Duodenal mucosa (tissue), 2 donors: ENCODE results near the gene ARAF.

Experiments
- H3K27ac ChIP-seq: one replicate; pipeline ENCODE4 v1.7.0; 2013; ENCODE audit warnings: low read depth, low read length
- H3K27me3 ChIP-seq, 2 donors: one replicate each; pipeline ENCODE4 v1.7.0; 2013; ENCODE audit warnings: low read length in 2 of 2, control low read depth in 1 of 2; ENCODE audit not compliant: insufficient read depth in 2 of 2, control insufficient read depth in 1 of 2
- H3K36me3 ChIP-seq, 2 donors: one replicate each; pipeline ENCODE4 v1.7.0; 2013; ENCODE audit warnings: low read length in 2 of 2, control low read depth in 1 of 2; ENCODE audit not compliant: insufficient read depth in 2 of 2, control insufficient read depth in 1 of 2
- H3K4me1 ChIP-seq, 2 donors: one replicate each; pipeline ENCODE4 v1.7.0; 2013; ENCODE audit warnings: low read length in 2 of 2, control low read depth in 1 of 2; ENCODE audit not compliant: insufficient read depth in 2 of 2, control insufficient read depth in 1 of 2
- H3K4me3 ChIP-seq, 2 donors: one replicate each; pipeline ENCODE4 v1.7.0; 2013; ENCODE audit warnings: low read length in 2 of 2, low read depth in 1 of 2
- H3K9ac ChIP-seq, 2 donors: one replicate each; pipeline ENCODE4 v1.7.0; 2013; ENCODE audit warnings: low read length in 2 of 2, low read depth in 1 of 2
- H3K9me3 ChIP-seq, 2 donors: one replicate each; pipeline ENCODE4 v1.7.0; 2013; ENCODE audit warnings: low read length in 2 of 2, control low read depth in 1 of 2; ENCODE audit not compliant: control insufficient read depth in 1 of 2

Gene ARAF

GRCh38 chrX:47574076-47574546 is 13.1 kb downstream of the ARAF start:
- Histone ChIP-seq H3K9me3 (no peaks in the 10 kb centered on the region), H3K36me3 (peaks cover 6 to 24% of the 10 kb centered on the region in 2 donors), H3K27ac (no peak overlapping the region), H3K4me1 (peaks cover 8% of the 10 kb centered on the region in 2 donors), H3K27me3 (no peaks in the 10 kb centered on the region), H3K4me3 (no peak overlapping the region), H3K9ac (no peak overlapping the region)

DNA sequence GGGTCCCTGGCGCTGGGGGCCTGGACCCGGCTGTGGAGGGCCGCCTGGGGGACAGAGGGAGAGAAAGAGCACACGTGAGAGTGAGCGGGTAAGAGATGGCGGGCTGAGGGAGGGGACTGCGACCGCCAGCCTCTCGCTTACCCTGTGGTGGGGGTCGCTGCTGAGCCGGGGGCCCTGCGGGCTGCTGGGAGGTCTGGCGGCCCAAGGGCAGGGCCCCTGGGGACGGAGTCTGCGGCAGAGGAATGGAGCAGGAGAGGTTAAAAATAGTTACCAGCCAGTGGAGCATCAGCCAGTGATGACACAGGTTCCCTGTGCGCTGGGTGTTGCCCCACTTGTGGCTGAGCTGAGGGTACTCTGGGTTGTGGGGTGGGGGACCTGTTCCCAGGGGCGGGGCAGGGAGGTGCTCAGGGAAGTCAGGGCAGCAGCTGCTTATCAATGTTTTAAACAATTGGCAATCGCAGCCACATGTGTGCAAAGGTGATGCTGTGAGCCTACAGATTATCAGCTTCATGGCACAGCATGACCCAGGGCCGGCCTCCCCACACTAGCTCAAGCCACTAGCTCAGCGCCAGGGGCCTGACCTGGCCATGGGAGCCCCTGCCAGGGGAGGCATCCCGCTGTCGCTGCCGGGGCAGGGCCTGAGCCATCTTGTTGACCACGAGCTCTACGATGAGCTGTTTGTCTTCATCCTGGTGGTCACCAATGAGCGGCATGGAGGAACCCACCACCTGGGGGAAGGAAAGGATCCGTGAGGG is 13.7 kb downstream of the ARAF start:
- no peaks in the 10 kb centered on the region for H3K9me3 ChIP-seq
- H3K9ac ChIP-seq, result no peak overlapping the region
- peaks cover 6 to 18% of the 10 kb centered on the region in 2 donors for H3K36me3 ChIP-seq
- H3K4me3 ChIP-seq, result no peak overlapping the region
- no peak overlapping the region for H3K27ac ChIP-seq
- H3K27me3 ChIP-seq, result no peaks in the 10 kb centered on the region
- peaks cover 8 to 10% of the 10 kb centered on the region in 2 donors for H3K4me1 ChIP-seq

DNA sequence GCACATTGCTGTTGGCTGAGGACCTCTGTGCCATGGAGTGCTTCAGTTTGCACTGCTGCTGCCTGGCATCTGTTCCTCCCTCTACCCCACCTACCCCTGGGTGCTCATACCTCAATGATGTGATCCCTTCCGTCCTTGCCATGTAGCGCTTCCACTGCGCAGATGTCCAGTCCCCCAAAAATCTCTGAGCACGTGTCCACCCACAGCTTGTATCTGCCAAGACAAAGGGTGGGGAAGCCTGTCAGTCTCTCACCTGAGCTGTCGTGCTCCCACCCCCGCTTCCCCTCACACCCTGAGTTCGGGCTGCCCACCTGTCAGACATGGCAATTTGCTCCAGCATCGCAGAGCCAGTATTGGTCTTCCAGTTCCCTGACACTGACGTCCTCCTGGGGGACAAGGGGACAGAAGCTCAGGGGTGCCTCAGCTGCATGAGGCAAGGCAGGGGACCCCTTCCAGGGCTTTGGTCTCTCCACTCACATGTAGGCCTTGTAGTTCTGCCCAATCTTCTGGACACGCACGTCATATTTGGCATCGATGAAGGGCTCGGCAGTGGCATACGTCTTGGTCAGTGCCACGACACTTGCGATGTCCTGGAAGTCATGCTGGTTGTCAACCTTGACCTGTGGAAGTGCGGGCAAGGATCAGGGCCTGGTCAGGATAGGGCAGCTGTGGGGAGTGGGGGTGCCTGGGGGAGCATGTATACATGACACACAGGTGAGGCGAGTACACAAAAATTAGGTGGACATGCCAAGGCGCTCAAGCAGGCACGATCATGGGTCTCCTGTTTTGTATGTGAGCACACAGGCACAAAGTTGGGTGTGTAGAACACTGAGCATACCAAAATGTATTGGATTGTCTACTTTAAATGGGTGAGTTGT is 15.3 kb downstream of the ARAF start:
- Histone ChIP-seq H3K36me3 (peaks cover 6 to 8% of the 10 kb centered on the region in 2 donors), H3K4me3 (no peak overlapping the region), H3K4me1 (peaks cover 8 to 10% of the 10 kb centered on the region in 2 donors), H3K27me3 (no peaks in the 10 kb centered on the region), H3K27ac (no peak overlapping the region), H3K9ac (no peak overlapping the region), H3K9me3 (no peaks in the 10 kb centered on the region)

- H3K36me3 ChIP-seq, result no peaks in the 10 kb centered on the region
- no peaks in the 10 kb centered on the region for H3K9me3 ChIP-seq
- no peaks in the 10 kb centered on the region for H3K27me3 ChIP-seq
- no peak overlapping the region for H3K9ac ChIP-seq
- H3K27ac ChIP-seq, result no peak overlapping the region
- H3K4me3 ChIP-seq, result no peak overlapping the region
- peaks cover 8 to 10% of the 10 kb centered on the region in 2 donors for H3K4me1 ChIP-seq
Measured at GRCh38 chrX:47577424-47577823, 16.4 kb downstream of the ARAF start.

- Histone ChIP-seq H3K9ac (no peak overlapping the region), H3K36me3 (no peaks in the 10 kb centered on the region), H3K4me1 (peaks cover 8 to 10% of the 10 kb centered on the region in 2 donors), H3K27me3 (no peaks in the 10 kb centered on the region), H3K27ac (no peak overlapping the region), H3K9me3 (no peaks in the 10 kb centered on the region), H3K4me3 (no peak overlapping the region)
Measured at GRCh38 chrX:47577901-47578300, 16.9 kb downstream of the ARAF start.

DNA sequence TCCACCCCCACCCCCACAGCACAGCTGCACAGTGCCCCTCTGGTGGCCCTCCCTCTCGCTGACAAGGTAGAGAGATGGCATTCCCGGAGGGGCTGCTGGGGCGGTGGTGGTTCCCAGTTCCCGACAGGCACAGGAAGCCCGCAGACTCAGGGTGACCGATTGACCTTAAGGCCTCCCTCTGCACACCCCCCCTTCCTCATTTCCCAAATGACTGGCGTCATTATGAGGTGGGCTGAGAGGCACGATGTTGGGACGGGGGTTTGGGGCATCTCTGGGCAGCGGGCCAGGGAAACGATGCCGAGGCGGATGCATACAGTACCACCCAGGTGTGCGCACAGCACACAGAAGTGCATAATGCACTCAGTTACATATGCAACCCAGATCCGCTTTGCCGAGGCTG is 17.7 kb downstream of the ARAF start:
- H3K9me3 ChIP-seq, result no peaks in the 10 kb centered on the region
- peaks cover under 1 to 10% of the 10 kb centered on the region in 2 donors for H3K4me1 ChIP-seq
- H3K36me3 ChIP-seq, result no peaks in the 10 kb centered on the region
- no peak overlapping the region for H3K4me3 ChIP-seq
- H3K9ac ChIP-seq, result no peak overlapping the region
- H3K27ac ChIP-seq, result no peak overlapping the region
- no peaks in the 10 kb centered on the region for H3K27me3 ChIP-seq

DNA sequence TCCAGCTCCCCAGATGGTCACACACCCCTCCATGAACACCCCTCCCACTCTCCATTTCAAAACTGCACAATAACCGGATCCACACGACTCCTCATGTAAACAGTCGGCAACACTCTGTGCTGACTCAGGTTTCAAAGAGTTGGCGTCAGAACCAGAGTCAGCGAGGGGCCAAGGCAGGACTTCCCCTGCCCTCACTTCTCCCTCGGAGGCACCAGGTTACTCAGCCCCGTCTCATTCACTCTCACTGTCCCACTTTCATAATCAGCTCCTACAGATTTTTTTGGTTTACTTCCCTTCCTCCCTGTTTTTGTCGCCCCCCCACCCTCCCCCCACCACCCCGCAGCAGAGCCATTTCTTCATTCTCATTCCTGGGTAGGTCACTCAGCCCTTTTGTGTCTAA is 18.5 kb downstream of the ARAF start:
- Histone ChIP-seq H3K27me3 (no peaks in the 10 kb centered on the region), H3K9ac (no peak overlapping the region), H3K9me3 (no peaks in the 10 kb centered on the region), H3K4me3 (no peak overlapping the region), H3K27ac (no peak overlapping the region), H3K36me3 (no peaks in the 10 kb centered on the region), H3K4me1 (peaks cover 0 to 10% of the 10 kb centered on the region in 2 donors)

GRCh38 chrX:47581731-47582647 is 21.0 kb downstream of the ARAF start, which contains the start of gene TIMP1:
TSS of gene TIMP1 (plus strand) at chrX:47582436. CDS start at chrX:47583416, 980 bp downstream.
- H3K27me3 ChIP-seq, result no peaks in the 10 kb centered on the region
- peak within 1 kb of the TSS; percentile 50 for H3K27ac ChIP-seq
- peak within 1 kb of the TSS; percentile 38 to 43 for H3K9ac ChIP-seq
- peaks cover 0 to 10% of the 10 kb centered on the region in 2 donors for H3K4me1 ChIP-seq
- no peaks in the 10 kb centered on the region for H3K9me3 ChIP-seq
- no peaks in the 10 kb centered on the region for H3K36me3 ChIP-seq
- peak within 1 kb of the TSS; percentile 43 to 62 for H3K4me3 ChIP-seq

- Histone ChIP-seq H3K9ac (peak overlapping the region; percentile 12 to 43), H3K27ac (no peak overlapping the region), H3K4me3 (no peak overlapping the region)
Measured at GRCh38 chrX:47583240-47583861, 22.3 kb downstream of the ARAF start.

More at GRCh38 chrX:47583240-47583861, 22.3 kb downstream of the ARAF start:
- H3K9me3 ChIP-seq, result no peaks in the 10 kb centered on the region
- no peaks in the 10 kb centered on the region for H3K27me3 ChIP-seq
- peaks cover 0 to 5% of the 10 kb centered on the region in 2 donors for H3K4me1 ChIP-seq
- no peaks in the 10 kb centered on the region for H3K36me3 ChIP-seq
